OCI-LY7 (cell line): ENCODE measurements around the gene C1orf141.

Source experiments
- EZH2phosphoT487 ChIP-seq: fragments of 200-600 bp; sonication (generic); IDR thresholded peaks from 2 replicates; pipeline ENCODE4 v1.6.1; 2018; ENCODE audit warnings: low read depth, borderline replicate concordance, mild to moderate bottlenecking, mixed run types, antibody characterized with exemption, low read length, moderate library complexity, mixed read lengths
- TF ChIP-seq, protein P1 (sequence below): fragments of 200-600 bp; sonication (generic); conservative IDR thresholded peaks from 2 replicates; pipeline ENCODE4 v1.5.1; 2014; ENCODE audit warnings: mild to moderate bottlenecking, antibody characterized with exemption, low read length, moderate library complexity, mixed read lengths

GRCh38 chr1:67166196-67166595, 31.4 kb upstream of the C1orf141 start, which contains the start of gene IL23R:
- TF ChIP-seq, protein P1, sequence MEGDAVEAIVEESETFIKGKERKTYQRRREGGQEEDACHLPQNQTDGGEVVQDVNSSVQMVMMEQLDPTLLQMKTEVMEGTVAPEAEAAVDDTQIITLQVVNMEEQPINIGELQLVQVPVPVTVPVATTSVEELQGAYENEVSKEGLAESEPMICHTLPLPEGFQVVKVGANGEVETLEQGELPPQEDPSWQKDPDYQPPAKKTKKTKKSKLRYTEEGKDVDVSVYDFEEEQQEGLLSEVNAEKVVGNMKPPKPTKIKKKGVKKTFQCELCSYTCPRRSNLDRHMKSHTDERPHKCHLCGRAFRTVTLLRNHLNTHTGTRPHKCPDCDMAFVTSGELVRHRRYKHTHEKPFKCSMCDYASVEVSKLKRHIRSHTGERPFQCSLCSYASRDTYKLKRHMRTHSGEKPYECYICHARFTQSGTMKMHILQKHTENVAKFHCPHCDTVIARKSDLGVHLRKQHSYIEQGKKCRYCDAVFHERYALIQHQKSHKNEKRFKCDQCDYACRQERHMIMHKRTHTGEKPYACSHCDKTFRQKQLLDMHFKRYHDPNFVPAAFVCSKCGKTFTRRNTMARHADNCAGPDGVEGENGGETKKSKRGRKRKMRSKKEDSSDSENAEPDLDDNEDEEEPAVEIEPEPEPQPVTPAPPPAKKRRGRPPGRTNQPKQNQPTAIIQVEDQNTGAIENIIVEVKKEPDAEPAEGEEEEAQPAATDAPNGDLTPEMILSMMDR, result no peak
- no peak for TF ChIP-seq EZH2phosphoT487
